Activated CD4-positive, alpha-beta T cell treated with anti-CD3 and anti-CD28 coated beads, Interleukin-2, amount 50 U/mL, for 4 hours (primary cell): ENCODE measurements around the gene FBXW5.

Source experiments
- DNase-seq, 2 experiments: peaks; one replicate each; pipeline ENCODE4 v3.0.0-alpha.2; 2020

The FBXW5 gene

DNA sequence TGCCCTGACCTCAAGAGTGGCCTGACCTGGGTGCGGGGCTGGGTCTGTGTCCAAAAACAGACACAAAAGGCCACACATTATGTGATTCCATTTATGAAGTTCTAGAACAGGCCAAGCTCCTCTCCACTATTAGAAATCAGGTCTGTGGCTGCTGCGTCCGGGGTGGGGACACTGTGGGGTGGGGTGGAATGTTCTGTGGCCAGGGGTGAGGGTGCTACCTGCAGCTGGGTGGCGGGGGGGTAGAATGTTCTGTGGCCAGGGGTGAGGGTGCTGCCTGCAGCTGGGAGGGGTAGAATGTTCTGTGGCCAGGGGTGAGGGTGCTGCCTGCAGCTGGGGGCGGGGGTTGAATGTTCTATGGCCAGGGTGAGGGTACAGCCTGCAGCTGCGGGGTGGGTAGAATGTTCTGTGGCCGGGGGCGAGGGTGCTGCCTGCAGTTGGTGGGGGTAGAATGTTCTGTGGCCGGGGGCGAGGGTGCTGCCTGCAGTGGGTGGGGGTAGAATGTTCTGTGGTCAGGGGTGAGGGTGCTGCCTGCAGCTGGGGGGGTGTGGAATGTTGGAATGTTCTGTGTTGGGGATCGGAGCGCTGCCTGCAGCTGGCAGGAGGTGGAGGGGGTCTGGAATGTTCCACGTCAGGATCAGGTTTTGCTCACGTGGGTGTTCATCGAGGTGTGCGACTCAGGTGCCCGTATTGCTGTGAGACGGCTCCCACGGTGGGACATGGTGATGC, 15.8 kb upstream of the FBXW5 start:
- no peak for DNase-seq

DNA sequence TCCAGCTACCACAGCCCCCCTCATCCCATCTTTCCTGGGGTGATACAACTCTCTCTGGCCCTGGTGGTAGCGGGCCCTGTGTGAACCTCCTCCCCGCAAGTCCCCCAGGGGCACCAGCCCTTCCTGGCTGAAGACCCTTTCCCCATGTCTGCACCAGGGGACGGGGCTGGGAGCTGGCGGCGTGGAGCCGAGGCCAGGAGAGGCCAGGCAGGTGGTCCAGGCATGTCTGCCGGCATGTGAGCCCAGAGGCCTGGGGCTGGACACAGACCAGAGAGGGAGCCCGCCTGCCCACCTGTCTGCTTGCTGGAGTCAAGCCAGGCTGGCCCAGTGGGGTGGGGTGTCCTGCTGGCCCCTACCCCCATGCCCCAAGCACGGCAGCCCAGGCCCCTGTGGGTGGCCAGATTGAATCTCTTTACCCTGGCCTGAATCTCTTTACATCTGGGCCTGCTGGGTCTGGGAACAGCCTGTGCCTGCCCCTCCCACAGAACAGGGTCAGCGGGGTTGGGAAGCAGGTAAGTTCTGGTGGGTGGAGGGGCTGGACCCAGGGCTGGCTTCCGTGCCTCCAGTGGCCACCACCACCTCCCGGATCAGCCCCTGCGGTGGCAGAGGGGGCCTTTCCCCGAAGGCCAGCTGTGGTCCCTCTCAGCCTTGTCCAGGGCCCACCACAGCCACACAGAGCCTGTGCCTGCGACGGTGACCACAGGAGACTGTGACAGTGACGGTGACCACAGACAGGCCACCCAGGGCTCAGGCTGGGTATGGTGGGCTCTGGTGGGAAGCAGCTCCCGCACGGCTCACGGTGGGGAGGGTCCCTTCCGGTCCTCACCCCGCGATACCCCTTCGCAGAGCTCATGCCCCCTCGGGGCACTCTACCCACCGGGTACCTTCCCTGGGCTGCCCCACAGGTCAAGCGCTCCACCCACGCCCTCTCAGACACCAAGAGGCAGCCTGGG, 14.6 kb upstream of the FBXW5 start:
- DNase-seq, result no peak

DNA sequence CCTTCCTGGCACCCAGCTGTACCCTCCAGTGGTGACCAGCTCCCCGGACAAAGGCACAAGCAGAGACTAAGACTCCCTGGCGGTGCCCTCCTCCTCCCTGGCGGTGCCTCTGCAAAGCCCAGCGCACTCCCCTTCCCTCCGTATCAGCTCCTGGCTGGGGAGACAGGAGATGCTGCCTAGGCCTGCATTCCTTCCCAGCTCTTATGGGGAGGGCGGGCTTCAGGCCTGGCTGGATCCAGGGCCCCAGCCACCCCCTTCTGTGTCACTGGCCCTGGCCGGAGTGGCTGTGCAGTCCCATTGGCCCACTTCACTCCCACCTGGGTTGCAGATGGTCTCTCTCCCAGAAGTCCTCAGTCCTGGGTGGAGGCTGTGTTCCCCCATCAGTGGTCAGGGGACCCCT, 13.9 kb upstream of the FBXW5 start:
- no peak for DNase-seq

DNA sequence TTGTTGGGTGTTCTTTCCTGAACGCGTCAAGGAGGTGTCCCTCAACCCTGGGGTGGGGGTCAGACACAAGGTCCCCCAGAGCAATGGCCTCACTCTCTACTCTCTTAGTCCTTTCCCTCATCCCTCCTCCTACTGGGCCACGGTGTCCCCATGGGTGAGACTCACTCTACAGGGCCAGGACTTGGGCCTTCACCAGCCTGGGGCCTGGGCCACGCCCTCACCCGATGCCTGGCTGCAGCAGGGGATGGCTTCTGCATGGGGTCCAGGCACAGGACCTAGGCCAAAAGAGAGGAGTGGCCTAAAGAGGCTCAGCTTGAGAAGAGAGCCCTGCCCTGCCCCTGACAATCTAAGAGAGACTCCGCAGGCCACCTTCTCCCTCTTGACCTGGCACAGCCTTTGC, 13.4 kb upstream of the FBXW5 start:
- no peak for DNase-seq

DNA sequence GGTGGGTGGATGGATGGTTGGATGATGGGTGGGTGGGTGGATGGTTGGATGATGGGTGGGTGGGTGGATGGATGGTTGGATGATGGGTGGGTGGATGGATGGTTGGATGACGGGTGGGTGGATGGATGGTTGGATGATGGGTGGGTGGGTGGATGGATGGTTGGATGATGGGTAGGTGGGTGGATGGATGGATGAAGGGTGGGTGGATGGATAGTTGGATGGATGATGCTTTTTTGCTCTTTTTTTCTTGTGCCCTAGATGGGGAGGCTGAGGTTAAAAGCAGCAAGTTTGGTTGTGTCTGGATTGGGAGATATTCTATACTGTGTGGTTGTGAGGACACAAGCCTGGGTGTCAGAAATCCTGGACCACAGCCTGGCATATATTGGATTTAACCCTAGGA, 12.9 kb upstream of the FBXW5 start:
- no peak for DNase-seq

DNA sequence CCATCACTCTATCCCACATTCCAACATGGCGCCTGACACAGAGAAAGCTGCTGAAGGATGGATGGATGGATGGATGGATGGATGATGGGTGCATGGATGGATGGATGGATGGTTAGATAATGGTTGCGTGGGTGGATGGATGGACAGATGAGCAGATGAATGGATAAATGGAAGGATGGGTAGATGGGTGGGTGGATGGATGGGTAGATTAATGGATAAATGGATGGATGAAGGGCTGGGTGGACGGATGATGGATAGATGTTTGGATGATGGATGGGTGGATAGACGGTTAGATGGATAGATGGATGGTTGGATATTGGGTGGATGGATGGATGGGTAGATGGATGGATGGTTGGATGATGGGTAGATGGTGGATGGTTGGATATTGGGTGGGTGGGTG, 12.1 kb upstream of the FBXW5 start:
- DNase-seq, result no peak

DNA sequence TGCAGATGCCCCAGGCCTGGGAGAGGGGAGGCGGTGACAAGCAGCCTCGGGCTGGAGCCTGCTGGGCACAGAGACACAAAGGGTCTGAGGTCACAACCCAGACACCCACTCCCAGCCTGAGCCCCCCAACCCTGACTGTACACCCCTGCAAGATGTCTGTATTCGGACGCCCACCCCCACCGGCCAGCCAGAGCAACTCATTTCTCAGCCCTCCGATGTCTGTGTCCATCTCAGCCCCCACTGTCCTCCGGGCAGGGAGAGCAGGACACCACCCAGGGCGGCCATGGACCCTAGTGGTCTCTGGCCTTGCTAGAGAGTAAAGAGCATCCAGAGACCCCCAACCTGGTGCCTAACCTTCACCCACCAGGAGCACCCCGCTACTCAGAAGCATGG, 11.4 kb upstream of the FBXW5 start:
- no peak for DNase-seq

DNA sequence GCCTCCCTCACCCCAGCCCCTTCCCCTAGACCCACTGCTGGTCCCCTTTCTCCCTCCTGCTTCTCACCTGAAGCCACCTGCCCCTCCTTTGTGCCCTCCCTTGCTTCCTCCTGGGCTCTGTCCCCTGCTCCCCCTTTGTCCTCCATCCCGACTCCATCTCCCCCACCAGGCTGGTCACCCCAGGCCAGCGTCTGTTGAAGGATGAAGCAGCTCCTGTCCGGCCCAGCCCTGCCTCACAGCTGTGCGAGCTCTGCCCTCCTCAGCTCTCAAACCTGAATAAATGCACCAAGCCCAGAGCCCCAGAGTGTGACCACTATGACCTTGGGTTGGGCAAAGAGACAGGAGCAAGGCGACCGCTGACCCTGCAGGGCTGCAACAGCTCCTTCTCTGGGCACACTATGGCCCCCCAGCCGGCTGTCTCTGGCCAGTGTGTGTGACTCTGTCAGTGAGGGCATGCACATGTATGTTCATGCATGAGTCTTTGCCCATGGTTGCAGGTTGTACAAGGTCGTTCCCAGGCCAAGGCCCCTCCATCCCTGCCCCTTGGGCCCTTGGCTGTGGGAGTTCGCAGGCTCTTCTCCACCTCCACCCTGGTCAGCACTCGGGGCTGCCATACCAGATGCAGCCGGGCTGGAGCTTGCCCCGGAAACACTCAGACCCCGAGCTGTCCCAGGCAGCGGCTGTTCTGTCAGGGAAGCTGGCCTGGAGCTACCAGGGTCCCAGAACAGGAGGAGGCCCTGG, 10.8 kb upstream of the FBXW5 start:
- no peak for DNase-seq

DNA sequence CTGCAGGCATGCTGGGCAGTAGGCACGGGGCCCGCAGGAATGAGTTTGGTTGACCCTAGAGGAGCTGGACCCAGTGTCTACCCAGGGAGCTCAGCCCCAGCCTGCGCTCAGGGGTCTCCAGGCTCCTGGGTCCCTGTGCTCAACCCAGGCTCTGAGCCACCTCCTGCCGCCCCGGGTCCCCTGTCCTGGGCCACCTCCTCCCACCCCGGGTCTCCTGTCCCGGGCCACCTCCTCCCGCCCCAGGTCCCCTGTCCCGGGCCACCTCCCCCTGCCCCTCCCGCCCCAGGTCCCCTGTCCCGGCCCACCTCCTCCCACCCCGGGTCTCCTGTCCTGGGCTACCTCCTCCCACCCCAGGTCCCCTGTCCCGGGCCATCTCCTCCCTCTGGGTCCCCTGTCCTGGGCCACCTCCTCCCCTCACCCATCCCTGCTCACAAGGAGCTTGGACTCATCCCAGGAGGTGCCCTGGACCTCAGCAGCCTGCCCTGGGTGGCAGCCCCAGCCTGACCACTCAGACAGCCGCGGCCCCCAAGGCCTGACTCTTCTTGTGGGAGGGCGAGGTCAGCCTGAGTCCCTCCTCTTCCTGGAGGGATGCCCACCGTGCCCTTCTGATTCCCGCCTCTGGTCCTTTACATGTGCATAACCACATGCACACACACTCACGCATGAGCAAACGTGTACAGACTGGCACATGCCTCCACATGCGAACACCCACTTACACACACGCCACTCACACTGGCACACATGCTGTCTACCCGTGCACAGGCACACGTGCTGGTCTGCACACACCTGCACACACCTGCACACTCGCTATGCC, 9.9 kb upstream of the FBXW5 start:
- no peak for DNase-seq

DNA sequence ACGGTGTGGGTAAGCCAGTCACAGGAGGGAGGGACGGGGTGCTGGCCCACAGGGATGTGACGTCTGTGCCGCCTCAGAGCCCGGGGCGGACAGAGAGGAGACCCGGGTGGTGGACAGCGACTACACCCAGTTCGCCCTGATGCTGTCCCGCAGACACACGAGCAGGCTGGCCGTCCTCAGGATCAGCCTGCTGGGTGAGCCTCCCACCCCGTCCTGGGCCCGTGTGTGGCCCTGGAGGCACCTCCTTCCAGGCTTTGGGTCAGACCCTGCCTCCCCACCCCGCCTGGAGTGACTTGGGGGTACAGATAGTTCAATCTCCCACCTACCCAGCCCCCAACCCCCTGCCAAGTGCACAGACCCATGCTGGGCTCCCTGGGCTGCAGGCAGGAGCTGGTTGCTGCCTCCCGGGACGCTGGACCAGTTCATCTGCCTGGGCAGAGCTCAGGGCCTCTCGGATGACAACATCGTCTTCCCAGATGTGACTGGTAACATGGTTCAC, 9.3 kb upstream of the FBXW5 start:
- DNase-seq, result no peak

DNA sequence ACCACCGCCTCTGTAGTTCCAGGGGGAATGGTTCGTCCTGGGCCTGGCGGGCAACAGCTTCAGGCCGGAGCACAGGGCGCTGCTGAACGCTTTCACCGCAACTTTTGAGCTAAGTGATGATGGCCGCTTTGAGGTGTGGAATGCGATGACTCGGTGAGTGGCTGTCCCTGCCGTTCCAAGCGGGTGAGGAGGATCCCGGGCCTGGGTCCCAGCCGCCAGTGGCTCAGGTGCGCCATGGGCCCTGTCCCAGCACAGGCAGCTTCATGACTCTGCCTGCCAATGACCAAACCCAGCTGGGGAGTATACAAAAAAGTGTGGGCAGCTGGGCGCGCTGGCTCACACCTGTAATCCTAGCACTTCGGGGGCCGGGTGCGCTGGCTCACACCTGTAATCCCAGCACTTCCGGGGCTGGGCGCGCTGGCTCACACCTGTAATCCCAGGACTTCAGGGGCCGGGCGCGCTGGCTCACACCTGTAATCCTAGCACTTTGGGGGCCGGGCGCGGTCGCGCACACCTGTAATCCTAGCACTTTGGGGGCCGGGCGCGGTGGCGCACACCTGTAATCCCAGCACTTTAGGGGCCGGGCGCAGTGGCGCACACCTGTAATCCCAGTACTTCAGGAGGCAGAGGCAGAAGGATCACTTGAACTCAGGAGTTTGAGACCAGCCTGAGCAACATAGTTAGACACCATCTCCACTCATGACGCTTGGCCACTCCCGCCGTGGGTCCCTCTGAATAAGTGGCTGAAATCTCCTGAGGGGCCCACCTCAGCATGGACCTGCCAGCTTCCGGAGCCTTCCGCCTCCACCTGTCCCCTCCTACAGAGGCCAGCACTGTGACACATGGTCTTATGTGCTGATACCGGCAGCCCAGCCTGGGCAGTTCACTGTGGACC, 8.6 kb upstream of the FBXW5 start:
- DNase-seq, result no peak

DNA sequence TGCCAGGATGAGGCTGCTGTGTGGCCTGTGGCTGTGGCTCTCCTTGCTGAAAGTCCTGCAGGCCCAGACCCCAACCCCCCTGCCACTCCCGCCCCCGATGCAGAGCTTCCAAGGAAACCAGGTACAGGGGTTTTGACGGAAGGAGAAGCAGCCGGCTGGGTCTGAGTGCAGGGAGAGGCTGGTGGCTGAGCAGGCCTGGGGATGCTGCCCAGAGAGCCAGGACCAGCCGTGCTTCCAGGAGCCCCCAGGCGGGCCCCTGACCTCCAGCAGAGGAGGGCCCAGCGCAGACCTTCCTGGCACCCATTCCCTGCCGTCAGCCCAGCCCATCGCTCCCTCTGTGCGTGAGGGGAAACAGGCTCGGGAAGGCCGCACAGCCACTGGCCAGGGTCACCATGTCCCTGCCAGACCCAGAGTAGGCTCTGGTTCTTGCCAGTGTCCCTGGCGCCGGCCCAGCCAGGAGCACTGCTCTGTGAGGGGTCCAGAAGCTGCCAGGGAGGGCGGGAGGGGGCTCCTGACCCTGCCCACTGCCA, 7.8 kb upstream of the FBXW5 start:
- no peak for DNase-seq

DNA sequence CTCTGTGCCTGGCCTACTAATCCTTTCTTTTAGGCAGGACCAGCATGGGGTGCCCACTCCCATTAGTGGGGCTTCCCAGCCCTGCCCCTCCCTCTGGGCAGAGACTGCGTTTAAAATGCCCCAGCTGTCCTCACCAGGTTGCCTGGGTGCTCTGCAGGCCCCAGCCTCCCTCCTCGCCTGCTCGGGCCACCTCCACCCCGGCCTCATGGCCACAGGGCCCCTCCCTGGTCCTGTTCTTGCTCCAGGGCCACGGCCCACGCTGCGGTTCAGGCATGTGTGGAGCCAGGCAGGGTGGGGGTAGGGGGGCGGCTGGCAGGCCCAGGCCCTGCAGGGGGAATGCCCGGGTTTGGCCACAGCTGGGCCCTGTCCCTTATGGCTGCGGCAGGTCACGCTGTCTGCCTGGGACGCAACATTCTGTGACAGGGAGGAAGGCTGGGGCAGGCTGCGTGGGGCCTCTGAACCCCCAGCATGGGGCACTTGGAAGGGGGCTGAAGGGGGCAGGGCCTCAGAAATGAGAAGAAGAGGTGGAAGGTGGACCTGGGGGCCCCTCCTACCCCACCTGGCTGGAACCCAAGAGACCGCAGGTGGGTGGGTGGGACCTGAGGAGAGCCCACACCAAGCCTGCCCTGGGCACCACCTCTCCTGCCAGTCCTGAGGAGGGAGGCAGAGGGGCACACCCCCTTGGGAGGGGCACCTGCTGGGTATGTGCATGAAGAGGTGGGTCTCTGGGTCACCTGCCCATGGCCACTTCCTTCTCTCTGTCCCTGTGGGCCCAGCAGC, 7.2 kb upstream of the FBXW5 start, which contains the start of gene LCN12:
LCN12 (plus strand) TSS at position 733 of the 780 bp plus-strand sequence. CDS start 55 bp downstream, outside the sequence.
- no peak for DNase-seq

DNA sequence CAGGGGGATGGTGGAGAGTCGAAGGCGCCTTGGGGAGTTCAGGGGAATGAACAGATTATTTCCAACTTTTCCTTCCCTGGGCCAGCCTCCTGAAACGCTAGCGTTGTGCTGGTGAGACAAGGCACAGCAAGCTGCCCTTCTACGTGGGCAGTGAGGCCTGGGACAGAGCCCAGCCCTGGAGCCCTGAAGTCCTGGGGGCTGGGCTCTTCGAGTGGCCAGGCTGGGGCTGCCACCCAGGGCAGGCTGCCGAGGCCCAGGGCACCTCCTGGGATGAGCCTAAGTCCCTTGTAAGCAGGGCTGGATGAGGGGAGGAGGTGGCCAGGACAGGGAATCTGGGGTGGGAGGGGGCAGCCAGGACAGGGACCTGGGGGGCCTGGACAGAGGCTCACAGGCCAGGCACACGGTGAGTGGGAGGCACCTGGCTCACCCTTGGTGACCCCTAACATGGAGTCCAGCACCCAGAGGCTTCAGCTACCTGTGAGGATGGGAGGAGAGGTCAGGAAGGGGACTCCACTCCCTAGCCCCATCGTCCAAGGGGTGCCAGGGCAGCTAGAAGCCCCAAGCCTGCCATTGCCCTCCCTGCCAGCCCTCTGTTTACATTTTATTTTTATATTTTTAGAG, 6.2 kb upstream of the FBXW5 start:
- no peak for DNase-seq

DNA sequence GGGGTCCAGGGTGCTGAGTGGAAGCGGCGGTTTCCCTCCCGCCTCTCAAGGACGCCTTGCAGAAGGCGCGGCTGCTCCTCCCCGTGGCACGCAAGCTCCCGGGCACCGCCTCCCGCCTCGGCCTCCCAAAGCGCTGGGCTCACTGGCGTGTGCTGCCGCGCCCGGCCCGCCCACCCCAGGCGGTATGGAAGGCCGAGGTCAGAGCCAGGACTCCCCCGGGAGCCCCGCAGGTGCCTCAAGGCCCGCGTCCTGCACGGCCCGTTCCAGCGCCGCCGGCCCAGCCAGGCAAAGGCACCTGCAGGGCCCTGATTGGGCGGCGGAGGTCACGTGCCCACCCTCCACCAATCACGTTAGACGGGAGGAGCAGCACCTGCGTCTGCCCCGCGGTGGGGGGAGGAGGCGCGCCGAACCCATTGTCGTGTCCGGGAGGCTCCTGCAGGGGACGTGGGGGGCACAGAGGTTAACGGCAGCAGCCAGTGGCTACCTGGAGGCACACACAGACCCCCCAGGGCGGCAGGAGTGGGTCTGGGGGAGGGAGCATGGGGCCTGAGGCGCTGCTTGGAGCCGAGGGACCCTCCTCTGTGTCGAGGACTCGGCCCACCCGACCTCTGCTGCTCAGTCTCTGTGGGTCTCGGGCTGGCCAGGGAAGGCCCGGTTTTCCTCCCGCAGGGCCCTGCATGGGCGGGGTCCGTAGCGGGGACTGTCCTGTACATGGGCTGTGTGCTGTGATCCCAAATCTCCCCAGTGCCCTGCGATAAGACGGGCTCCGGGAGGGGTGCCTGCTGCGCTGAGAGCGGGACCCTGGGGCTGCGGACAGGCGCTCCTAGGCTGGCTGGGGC, 5.5 kb upstream of the FBXW5 start:
- peak; percentile 96 for DNase-seq

DNA sequence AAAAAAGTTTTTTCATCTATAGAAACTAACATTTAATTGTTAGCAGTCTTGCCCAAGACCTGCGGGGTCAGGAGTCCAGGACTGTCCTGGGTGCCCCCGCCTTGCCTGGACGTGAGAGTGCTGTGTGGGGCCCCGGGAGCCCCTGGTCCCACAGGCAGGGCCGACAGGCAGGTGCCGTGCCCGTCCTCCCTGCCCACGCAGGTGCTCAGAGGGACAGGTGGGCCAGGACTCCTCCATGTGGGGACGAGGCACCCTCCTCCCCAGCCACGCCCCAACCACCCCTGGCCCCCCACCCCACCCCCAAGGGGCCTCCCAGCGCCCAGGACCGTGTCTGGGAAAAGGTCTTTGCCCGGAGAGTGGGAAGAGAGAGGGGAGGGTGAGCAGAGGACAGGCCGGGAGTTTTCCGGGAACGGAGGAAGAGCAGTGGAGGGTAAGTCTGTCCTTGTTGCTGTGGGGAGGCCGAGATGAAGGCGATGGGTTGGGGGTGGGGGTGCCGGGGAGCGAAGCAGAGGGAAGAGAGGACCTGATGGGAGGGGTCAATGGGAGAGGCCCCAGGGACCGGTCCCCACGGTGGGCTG, 4.8 kb upstream of the FBXW5 start:
- no peak for DNase-seq

DNA sequence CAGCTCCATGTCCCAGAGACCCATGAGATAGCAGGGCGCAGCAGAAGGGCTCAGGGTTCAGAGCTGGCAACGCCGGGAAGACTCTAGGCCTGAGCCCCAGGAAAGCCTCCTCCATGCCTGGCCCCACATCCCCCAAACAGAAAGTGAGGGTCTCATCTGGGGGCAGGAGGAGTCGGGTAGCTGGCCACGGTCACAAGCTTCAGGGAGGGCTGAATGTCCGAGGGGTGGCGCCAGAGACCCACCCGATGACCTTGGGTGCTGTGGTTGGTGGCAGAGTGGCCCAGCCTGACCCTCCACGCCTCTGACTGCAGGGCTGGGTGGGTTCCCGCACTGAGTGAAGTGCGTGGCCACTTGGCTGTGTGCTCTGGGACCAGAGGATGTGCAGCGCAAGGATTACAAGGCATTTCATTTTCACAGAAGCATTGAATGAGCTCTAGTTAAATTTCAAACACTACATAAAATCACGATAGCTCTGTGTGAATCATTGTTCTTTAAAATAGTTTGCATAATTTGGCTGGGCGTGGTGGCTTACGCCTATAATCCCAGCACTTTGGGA, 3.5 kb upstream of the FBXW5 start:
- DNase-seq, result no peak
